ENCODE results near the gene SDHAF1. TPM values are rescaled to one million over a fixed set of nuclear protein-coding genes. Genes with fewer than 3 reads are reported as not detected.

SDHAF1 gene
- total and polyA plus RNA-seq, 2 donors (not counting 3 experiments of a cell fraction or from before 2014, with no cell fraction given): 10.3 to 16.2 TPM

DNA sequence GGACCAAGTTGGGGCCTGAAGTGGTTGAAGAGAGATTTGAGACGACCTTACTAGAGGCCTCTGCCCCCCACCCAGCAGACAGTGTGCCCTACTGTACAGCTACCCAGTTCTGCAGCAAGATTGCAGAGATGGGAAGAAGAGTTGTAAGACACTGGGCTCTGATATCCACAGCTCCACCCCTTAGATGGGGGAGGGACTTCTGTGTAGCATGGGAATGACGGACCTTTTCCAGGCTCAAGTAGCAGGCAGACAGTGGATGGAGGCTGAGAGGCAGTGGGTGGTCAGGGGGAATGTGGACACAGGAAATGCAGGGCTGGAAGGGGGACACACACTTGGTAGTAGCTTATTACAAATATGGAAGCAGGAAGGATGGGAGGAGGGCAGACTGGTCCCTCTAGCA, 45.9 kb upstream of the SDHAF1 start:
- intact Hi-C loops (cut with micrococcal nuclease) (no loop called here), dilution Hi-C loops (cut with MboI; ENCODE audit: extremely low pct_ligation_motif_present, low sequenced_read_pairs) (no loop called here)
- DNase-seq (ENCODE audit: low read depth, low spot score): no peak
- no peak overlapping the region for H3K4me2 ChIP-seq (ENCODE audit: insufficient read depth, low read length)
- peaks cover 2% of the 10 kb centered on the region for H3K4me1 ChIP-seq (ENCODE audit: control insufficient read depth, extremely low read depth, insufficient read depth, low read length)
- ChIA-PET POLR2A (no interaction called here), CTCF (interaction anchor here (0.6 kb wide), 1 partner anchor 12 kb away, joined by 4 read pairs; no protein-coding TSS in a partner anchor)
- H3K9me3 ChIP-seq (replicated peaks; ENCODE audit: control insufficient read depth, insufficient read depth, low read length): no peaks in the 10 kb centered on the region
- no TSS peak for BruUV-seq (replicated peaks)
- no peak for FAIRE-seq
- TF ChIP-seq JUN (IDR thresholded peaks at IDR 0.05; ENCODE audit: borderline replicate concordance, insufficient read depth, insufficient read length, low read depth): no peak
- H3K27me3 ChIP-seq (ENCODE audit: control insufficient read depth in 2 of 2, insufficient read depth in 2 of 2, low read length in 2 of 2): no peaks in the 10 kb centered on the region
- H4K20me1 ChIP-seq (replicated peaks; ENCODE audit: control insufficient read depth, extremely low read depth, insufficient read depth, low read length): no peaks in the 10 kb centered on the region
- no peaks in the 10 kb centered on the region for H3K36me3 ChIP-seq (ENCODE audit: control insufficient read depth in 2 of 2, extremely low read depth in 1 of 2, insufficient read depth in 2 of 2, low read length in 2 of 2)
- no peak overlapping the region for H3K4me3 ChIP-seq (replicated peaks in 1 of 3; ENCODE audit: insufficient read depth in 1 of 3, low read depth in 1 of 3, low read length in 3 of 3)
- no peaks in the 10 kb centered on the region for H3K79me2 ChIP-seq (ENCODE audit: control insufficient read depth, insufficient read depth, low read length)
- no peaks in the 10 kb centered on the region for H3K9me1 ChIP-seq (replicated peaks; ENCODE audit: control insufficient read depth, extremely low read depth, insufficient read depth, low read length)
- no peak overlapping the region for H2AFZ ChIP-seq (ENCODE audit: low read depth, low read length)
- H3K27ac ChIP-seq (ENCODE audit: insufficient read depth, low read depth, low read length): no peak overlapping the region
- H3K9ac ChIP-seq (replicated peaks; ENCODE audit: extremely low read depth, insufficient read depth, low read length): no peak overlapping the region

DNA sequence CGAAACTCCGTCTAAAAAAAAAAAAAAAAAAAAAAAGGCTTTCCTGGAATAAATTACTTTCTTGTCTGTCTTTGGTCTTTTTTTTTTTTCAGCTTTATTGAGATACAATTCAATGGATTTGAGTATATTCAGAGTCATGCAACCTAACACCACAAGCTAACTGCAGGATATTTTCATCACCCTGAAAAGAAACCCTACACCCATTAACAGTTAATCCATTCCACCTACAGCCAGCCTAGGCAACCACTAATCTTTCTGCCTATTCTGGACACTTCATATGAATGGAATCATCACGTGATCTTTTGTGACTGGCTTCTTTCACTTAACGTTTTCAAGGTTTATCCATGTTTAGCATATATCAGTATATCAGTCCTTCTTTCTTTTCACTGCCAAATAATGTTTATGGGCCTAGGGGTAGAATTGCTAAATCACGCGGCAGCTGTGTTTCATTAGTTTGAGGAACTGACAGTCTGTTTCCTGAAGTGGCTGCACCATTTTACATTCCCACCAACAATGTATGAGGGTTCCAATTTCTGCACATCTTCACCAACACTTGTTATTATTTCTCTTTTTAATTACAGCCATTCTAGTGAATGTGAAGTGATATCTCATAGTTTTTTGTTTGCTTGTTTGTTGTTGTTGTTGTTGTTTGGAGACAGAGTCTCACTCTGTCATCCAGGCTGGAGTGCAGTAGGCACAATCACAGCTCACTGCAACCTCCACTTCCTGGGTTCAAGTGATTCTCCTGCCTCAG, 38.9 kb upstream of the SDHAF1 start:
- H4K20me1 ChIP-seq (replicated peaks; ENCODE audit: control insufficient read depth, extremely low read depth, insufficient read depth, low read length): no peaks in the 10 kb centered on the region
- dilution Hi-C loops (cut with MboI; ENCODE audit: extremely low pct_ligation_motif_present, low sequenced_read_pairs) (no loop called here), intact Hi-C loops (cut with micrococcal nuclease) (no loop called here)
- DNase-seq (ENCODE audit: low read depth, low spot score) (no peak), FAIRE-seq (no peak)
- H3K9me1 ChIP-seq (replicated peaks; ENCODE audit: control insufficient read depth, extremely low read depth, insufficient read depth, low read length): no peaks in the 10 kb centered on the region
- BruUV-seq (replicated peaks): no TSS peak
- H3K79me2 ChIP-seq (ENCODE audit: control insufficient read depth, insufficient read depth, low read length): no peaks in the 10 kb centered on the region
- ChIA-PET POLR2A (no interaction called here), CTCF (no interaction called here)
- no peak overlapping the region for H2AFZ ChIP-seq (ENCODE audit: low read depth, low read length)
- peaks cover 2% of the 10 kb centered on the region for H3K4me1 ChIP-seq (ENCODE audit: control insufficient read depth, extremely low read depth, insufficient read depth, low read length)
- H3K9ac ChIP-seq (replicated peaks; ENCODE audit: extremely low read depth, insufficient read depth, low read length): no peak overlapping the region
- H3K4me2 ChIP-seq (ENCODE audit: insufficient read depth, low read length): no peak overlapping the region
- H3K27me3 ChIP-seq (ENCODE audit: control insufficient read depth in 2 of 2, insufficient read depth in 2 of 2, low read length in 2 of 2): peaks cover 21 to 27% of the 10 kb centered on the region in 2 experiments
- no peaks in the 10 kb centered on the region for H3K9me3 ChIP-seq (replicated peaks; ENCODE audit: control insufficient read depth, insufficient read depth, low read length)
- H3K27ac ChIP-seq (ENCODE audit: insufficient read depth, low read depth, low read length): no peak overlapping the region
- H3K36me3 ChIP-seq (ENCODE audit: control insufficient read depth in 2 of 2, extremely low read depth in 1 of 2, insufficient read depth in 2 of 2, low read length in 2 of 2): no peaks in the 10 kb centered on the region
- no peak overlapping the region for H3K4me3 ChIP-seq (replicated peaks in 1 of 3; ENCODE audit: insufficient read depth in 1 of 3, low read depth in 1 of 3, low read length in 3 of 3)
- no peak for TF ChIP-seq JUN (IDR thresholded peaks at IDR 0.05; ENCODE audit: borderline replicate concordance, insufficient read depth, insufficient read length, low read depth)
- TF ChIP-seq FOS (IDR thresholded peaks at IDR 0.05; ENCODE audit: borderline replicate concordance, insufficient read depth, low read length): no peak
- no peak for TF ChIP-seq POLR2A (IDR thresholded peaks at IDR 0.05; ENCODE audit: low read depth, low read length)
- no peak for TF ChIP-seq EZH2 (IDR thresholded peaks at IDR 0.05; ENCODE audit: borderline replicate concordance, low read depth, low read length, severe bottlenecking)
- no peak for TF ChIP-seq GATA2 (IDR thresholded peaks at IDR 0.05; ENCODE audit: insufficient read depth, insufficient read length, low read depth, low read length)
- TF ChIP-seq MAX (IDR thresholded peaks at IDR 0.05; ENCODE audit: insufficient read depth, insufficient read length): no peak
- no peak for TF ChIP-seq MYC (IDR thresholded peaks at IDR 0.05; ENCODE audit: low read depth, low read length)
- TF ChIP-seq CTCF (IDR thresholded peaks at IDR 0.05; ENCODE audit: extremely low read depth in 1 of 2, insufficient read depth in 1 of 2, low read depth in 1 of 2, low read length in 2 of 2): no peak
- no peak for TF ChIP-seq POLR2AphosphoS5 (IDR thresholded peaks at IDR 0.05; ENCODE audit: insufficient read depth, low read depth, low read length)
